Astrocyte (in vitro differentiated cells and primary cell): Measurements from ENCODE around the gene IGFALS. TPM values are rescaled to one million over a fixed set of nuclear protein-coding genes. Genes with fewer than 3 reads are reported as not detected.

ENCODE experiments used
- DNase-seq: peaks from one replicate; pipeline ENCODE4 v3.0.0-alpha.2; 2010; ENCODE audit warnings: low read depth
- FAIRE-seq: peaks from 2 replicates; lab custom pipeline; 2011; peaks lifted over from hg19 to GRCh38; lab: Jason Lieb, UNC
- H2AFZ ChIP-seq: 2 replicates; pipeline ENCODE4 v1.6.0; 2012; ENCODE audit warnings: low read depth, low read length, inconsistent platforms
- H3K27ac ChIP-seq: 2 replicates; pipeline ENCODE4 v1.5.1; 2011; ENCODE audit warnings: low read depth, low read length, inconsistent platforms
- H3K27me3 ChIP-seq: 2 replicates; pipeline ENCODE4 v1.6.0; 2011; ENCODE audit warnings: low read length, inconsistent platforms; ENCODE audit not compliant: insufficient read depth
- H3K36me3 ChIP-seq: 2 replicates; pipeline ENCODE4 v1.5.1; 2011; ENCODE audit warnings: low read length, inconsistent platforms; ENCODE audit not compliant: insufficient read depth
- H3K4me1 ChIP-seq: 2 replicates; pipeline ENCODE4 v1.5.1; 2011; ENCODE audit warnings: low read length, inconsistent platforms; ENCODE audit not compliant: insufficient read depth
- H3K4me2 ChIP-seq: 2 replicates; pipeline ENCODE4 v1.6.0; 2012; ENCODE audit warnings: low read length, inconsistent platforms
- H3K4me3 ChIP-seq: 2 replicates; pipeline ENCODE4 v1.5.1; 2011; ENCODE audit warnings: low read depth, mild to moderate bottlenecking, low read length, inconsistent platforms; ENCODE audit not compliant: insufficient read depth
- H3K79me2 ChIP-seq: 2 replicates; pipeline ENCODE4 v1.6.0; 2012; ENCODE audit warnings: mild to moderate bottlenecking, low read length, inconsistent platforms; ENCODE audit not compliant: insufficient read depth
- H3K9ac ChIP-seq: 2 replicates; pipeline ENCODE4 v1.6.0; 2012; ENCODE audit warnings: mild to moderate bottlenecking, low read length, inconsistent platforms
- H3K9me3 ChIP-seq: 2 replicates; pipeline ENCODE4 v1.5.1; 2012; ENCODE audit warnings: low read depth, mild to moderate bottlenecking, low read length, inconsistent platforms; ENCODE audit not compliant: insufficient read depth
- H4K20me1 ChIP-seq: 2 replicates; pipeline ENCODE4 v1.6.0; 2012; ENCODE audit warnings: low read length, inconsistent platforms; ENCODE audit not compliant: insufficient read depth
- H3K27ac Mint-ChIP-seq: one replicate; pipeline ENCODE4 v1.8.0; 2021; ENCODE audit warnings: mild to moderate bottlenecking, mixed read lengths; ENCODE audit not compliant: unreplicated experiment
- H3K27me3 Mint-ChIP-seq: one replicate; pipeline ENCODE4 v1.8.0; 2021; ENCODE audit warnings: low read depth, mixed read lengths; ENCODE audit not compliant: unreplicated experiment
- H3K36me3 Mint-ChIP-seq: one replicate; pipeline ENCODE4 v1.8.0; 2021; ENCODE audit warnings: low read depth, mixed read lengths; ENCODE audit not compliant: unreplicated experiment
- H3K4me1 Mint-ChIP-seq: one replicate; pipeline ENCODE4 v1.8.0; 2021; ENCODE audit warnings: low read depth, mixed read lengths; ENCODE audit not compliant: unreplicated experiment
- H3K4me3 Mint-ChIP-seq: one replicate; pipeline ENCODE4 v1.8.0; 2021; ENCODE audit warnings: mild to moderate bottlenecking, moderate library complexity, mixed read lengths; ENCODE audit not compliant: unreplicated experiment
- H3K9me3 Mint-ChIP-seq: one replicate; pipeline ENCODE4 v1.8.0; 2021; ENCODE audit warnings: mild to moderate bottlenecking, mixed read lengths; ENCODE audit not compliant: unreplicated experiment
- EZH2 ChIP-seq: IDR thresholded peaks from 2 replicates; pipeline ENCODE4 v1.6.1; 2012; ENCODE audit warnings: mild to moderate bottlenecking, low read length, inconsistent platforms; ENCODE audit not compliant: insufficient read depth
- total RNA-seq: library from RNA; stranded (reverse); gene quantifications from 2 replicates; pipeline ENCODE4 v1.2.1, GENCODE V29; 2021
- TF ChIP-seq, protein P1 (sequence below): IDR thresholded peaks from 2 replicates; pipeline ENCODE4 v1.5.1; 2011; ENCODE audit warnings: low read depth, mild to moderate bottlenecking, inconsistent platforms, low read length, moderate library complexity; ENCODE audit not compliant: insufficient read depth

The IGFALS gene
- total RNA-seq, 1 donor from 2014 or later, result not detected

DNA sequence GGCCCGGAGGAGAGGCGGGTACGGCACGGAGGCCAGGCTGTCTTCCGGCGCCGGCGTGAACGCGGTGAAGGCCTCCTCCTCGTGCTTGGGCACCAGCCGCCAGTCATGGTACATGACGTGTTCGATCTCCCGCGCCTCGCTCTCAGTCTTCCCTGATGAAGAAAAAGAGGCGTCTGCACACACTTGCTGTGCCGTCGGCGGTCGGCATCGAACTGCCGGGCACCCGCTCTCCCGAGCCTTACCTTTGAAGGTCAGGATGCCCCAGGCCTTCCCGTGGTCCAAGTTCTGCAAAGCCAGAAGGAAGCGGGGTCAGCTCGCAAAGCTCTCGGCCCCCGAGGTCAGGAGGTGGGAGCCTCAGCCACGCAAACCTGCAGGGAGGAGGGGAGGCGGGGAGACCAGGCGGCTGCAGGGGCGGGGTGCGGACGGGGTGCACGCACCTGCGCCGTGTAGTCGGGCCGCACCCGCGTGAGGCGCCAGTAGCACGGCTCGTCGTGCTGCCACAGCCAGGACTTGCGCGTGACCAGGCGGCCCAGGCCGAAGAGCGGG, 21.1 kb downstream of the IGFALS start, which contains the start of gene EME2:
TSS of gene EME2 (plus strand) at position 449 of the 546 bp plus-strand sequence. CDS start 418 bp downstream, outside the sequence.
- Mint-ChIP-seq H3K27ac (peak within 1 kb of the TSS; percentile 98), H3K9me3 (no peaks in the 10 kb centered on the region), H3K4me1 (peaks cover 6% of the 10 kb centered on the region), H3K27me3 (no peaks in the 10 kb centered on the region), H3K36me3 (no peaks in the 10 kb centered on the region), H3K4me3 (peak within 1 kb of the TSS; percentile 91)
- peak within 1 kb of the TSS; percentile 80 for H2AFZ ChIP-seq
- peaks cover 39% of the 10 kb centered on the region for H3K79me2 ChIP-seq
- peaks cover 54% of the 10 kb centered on the region for H4K20me1 ChIP-seq
- no peaks in the 10 kb centered on the region for H3K9me3 ChIP-seq
- peak within 1 kb of the TSS; percentile 91 for H3K9ac ChIP-seq
- peaks cover 26% of the 10 kb centered on the region for H3K4me1 ChIP-seq
- H3K27me3 ChIP-seq, result no peaks in the 10 kb centered on the region
- peak within 1 kb of the TSS; percentile 66 for H3K4me3 ChIP-seq
- no peaks in the 10 kb centered on the region for H3K36me3 ChIP-seq
- TF ChIP-seq EZH2, result no peak
- TF ChIP-seq, protein P1, sequence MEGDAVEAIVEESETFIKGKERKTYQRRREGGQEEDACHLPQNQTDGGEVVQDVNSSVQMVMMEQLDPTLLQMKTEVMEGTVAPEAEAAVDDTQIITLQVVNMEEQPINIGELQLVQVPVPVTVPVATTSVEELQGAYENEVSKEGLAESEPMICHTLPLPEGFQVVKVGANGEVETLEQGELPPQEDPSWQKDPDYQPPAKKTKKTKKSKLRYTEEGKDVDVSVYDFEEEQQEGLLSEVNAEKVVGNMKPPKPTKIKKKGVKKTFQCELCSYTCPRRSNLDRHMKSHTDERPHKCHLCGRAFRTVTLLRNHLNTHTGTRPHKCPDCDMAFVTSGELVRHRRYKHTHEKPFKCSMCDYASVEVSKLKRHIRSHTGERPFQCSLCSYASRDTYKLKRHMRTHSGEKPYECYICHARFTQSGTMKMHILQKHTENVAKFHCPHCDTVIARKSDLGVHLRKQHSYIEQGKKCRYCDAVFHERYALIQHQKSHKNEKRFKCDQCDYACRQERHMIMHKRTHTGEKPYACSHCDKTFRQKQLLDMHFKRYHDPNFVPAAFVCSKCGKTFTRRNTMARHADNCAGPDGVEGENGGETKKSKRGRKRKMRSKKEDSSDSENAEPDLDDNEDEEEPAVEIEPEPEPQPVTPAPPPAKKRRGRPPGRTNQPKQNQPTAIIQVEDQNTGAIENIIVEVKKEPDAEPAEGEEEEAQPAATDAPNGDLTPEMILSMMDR, result no peak
- peak within 1 kb of the TSS; percentile 91 for H3K4me2 ChIP-seq
- H3K27ac ChIP-seq, result peak within 1 kb of the TSS; percentile 71
- FAIRE-seq (no peak), DNase-seq (no peak)

DNA sequence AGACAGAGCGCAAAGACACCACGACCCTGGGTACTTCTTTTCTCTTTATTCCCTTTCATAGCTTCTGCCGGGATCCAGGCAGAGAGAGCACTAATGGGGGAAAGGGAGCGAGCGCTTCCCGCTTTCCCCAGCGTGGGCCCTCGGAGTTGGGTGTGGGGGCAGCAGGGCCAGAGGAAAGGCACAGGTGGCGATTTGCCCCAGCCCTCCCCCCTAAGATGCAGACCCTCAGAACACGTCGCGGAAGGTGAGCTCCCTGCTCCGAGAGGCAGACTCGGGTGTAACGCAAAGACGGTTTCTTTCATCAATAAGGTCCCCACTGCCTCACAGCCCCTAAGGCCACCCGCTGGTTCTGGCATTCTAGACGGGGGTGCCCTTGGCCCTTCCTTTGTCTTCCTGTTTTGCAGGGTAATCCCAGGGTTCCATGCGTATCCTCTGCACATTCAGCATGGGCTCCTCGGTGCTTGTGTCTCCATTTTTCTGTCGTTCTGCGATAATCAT, 21.6 kb downstream of the IGFALS start:
- Histone ChIP-seq H3K9me3 (no peaks in the 10 kb centered on the region), H3K36me3 (no peaks in the 10 kb centered on the region), H3K4me3 (peak overlapping the region; percentile 66), H3K79me2 (peaks cover 39% of the 10 kb centered on the region), H3K9ac (peak overlapping the region; percentile 91), H3K27ac (peak overlapping the region; percentile 10), H4K20me1 (peaks cover 54% of the 10 kb centered on the region), H3K4me2 (peak overlapping the region; percentile 91), H3K4me1 (peaks cover 26% of the 10 kb centered on the region), H3K27me3 (no peaks in the 10 kb centered on the region), H2AFZ (no peak overlapping the region)
- TF ChIP-seq EZH2, result no peak
- TF ChIP-seq, protein P1, result no peak
- no peaks in the 10 kb centered on the region for H3K36me3 Mint-ChIP-seq
- no peaks in the 10 kb centered on the region for H3K27me3 Mint-ChIP-seq
- DNase-seq, result no peak
- peak overlapping the region; percentile 98 for H3K27ac Mint-ChIP-seq
- no peak for FAIRE-seq
- peak overlapping the region; percentile 91 for H3K4me3 Mint-ChIP-seq
- H3K4me1 Mint-ChIP-seq, result peaks cover 6% of the 10 kb centered on the region
- H3K9me3 Mint-ChIP-seq, result no peaks in the 10 kb centered on the region
